Liver (tissue), 9 donors: Measurements from ENCODE around the gene ATAD1. TPM values are rescaled to one million over a fixed set of nuclear protein-coding genes. Genes with fewer than 3 reads are reported as not detected.

Experiments used
- DNase-seq: peaks from one replicate; pipeline ENCODE4 v3.0.0-alpha.2; 2017; ENCODE audit warnings: low spot score
- H3K27ac ChIP-seq, 2 donors: one replicate each; pipeline ENCODE4 v1.7.0; 2013; ENCODE audit warnings: inconsistent platforms in 2 of 2, low read length in 2 of 2, control low read depth in 1 of 2, low read depth in 1 of 2, mild to moderate bottlenecking in 1 of 2
- H3K27me3 ChIP-seq, 4 donors: one replicate each; pipeline versions ENCODE4 v1.6.1 to v1.7.0; 2013; ENCODE audit warnings: low read length in 3 of 4, inconsistent platforms in 1 of 4, mild to moderate bottlenecking in 1 of 4, moderate library complexity in 1 of 4; ENCODE audit not compliant: control insufficient read depth in 4 of 4, insufficient read depth in 4 of 4
- H3K36me3 ChIP-seq, 4 donors: one replicate each; pipeline versions ENCODE4 v1.6.1 to v1.7.0; 2013; ENCODE audit warnings: low read length in 3 of 4, mild to moderate bottlenecking in 3 of 4, low read depth in 1 of 4, moderate library complexity in 1 of 4; ENCODE audit not compliant: control insufficient read depth in 4 of 4, insufficient read depth in 3 of 4
- H3K4me1 ChIP-seq, 4 donors: one replicate each; pipeline versions ENCODE4 v1.6.1 to v1.7.0; 2013; ENCODE audit warnings: low read length in 3 of 4, mild to moderate bottlenecking in 3 of 4, moderate library complexity in 1 of 4; ENCODE audit not compliant: control insufficient read depth in 4 of 4, insufficient read depth in 4 of 4
- H3K4me3 ChIP-seq, 3 donors: one replicate each; pipeline versions ENCODE4 v1.6.1 to v1.7.0; 2013; ENCODE audit warnings: low read length in 3 of 3, control low read depth in 1 of 3, low read depth in 1 of 3, mild to moderate bottlenecking in 1 of 3
- H3K9ac ChIP-seq, 2 donors: one replicate each; pipeline ENCODE4 v1.7.0; 2013; ENCODE audit warnings: low read length in 2 of 2, mild to moderate bottlenecking in 2 of 2, moderate library complexity in 2 of 2, control low read depth in 1 of 2, low read depth in 1 of 2
- H3K9me3 ChIP-seq, 4 donors: one replicate each; pipeline versions ENCODE4 v1.6.1 to v1.7.0; 2013; ENCODE audit warnings: low read length in 3 of 4; ENCODE audit not compliant: control insufficient read depth in 4 of 4
- EGR1 ChIP-seq, 2 donors: IDR thresholded peaks; 2 replicates each; pipeline ENCODE4 v1.6.1; 2016 to 2018; ENCODE audit warnings: antibody characterized with exemption in 2 of 2, low read depth in 2 of 2
- FOXA1 ChIP-seq: IDR thresholded peaks from 2 replicates; pipeline ENCODE4 v1.6.1; 2016; ENCODE audit warnings: antibody characterized with exemption
- HNF4A ChIP-seq, 2 donors: conservative IDR thresholded peaks; 2 replicates each; pipeline ENCODE4 v1.6.1; 2016; ENCODE audit warnings: antibody characterized with exemption in 2 of 2, mild to moderate bottlenecking in 2 of 2
- JUND ChIP-seq, 2 donors: IDR thresholded peaks; 2 replicates each; pipeline ENCODE4 v1.6.1; 2016; ENCODE audit warnings: antibody characterized with exemption in 2 of 2
- NR2F2 ChIP-seq: IDR thresholded peaks from 2 replicates; pipeline ENCODE4 v1.6.1; 2016; ENCODE audit warnings: antibody characterized with exemption
- RAD21 ChIP-seq, 2 donors: IDR thresholded peaks; 2 replicates each; pipeline ENCODE4 v1.6.1; 2016; ENCODE audit warnings: antibody characterized with exemption in 2 of 2, mild to moderate bottlenecking in 2 of 2
- RXRA ChIP-seq, 2 donors: IDR thresholded peaks; 2 replicates each; pipeline ENCODE4 v1.6.1; 2017 to 2018; ENCODE audit warnings: antibody characterized with exemption in 2 of 2, mild to moderate bottlenecking in 1 of 2
- SP1 ChIP-seq: IDR thresholded peaks from 2 replicates; pipeline ENCODE4 v1.6.1; 2018; ENCODE audit warnings: antibody characterized with exemption, mild to moderate bottlenecking
- TAF1 ChIP-seq: conservative IDR thresholded peaks from 2 replicates; pipeline ENCODE4 v1.6.1; 2016; ENCODE audit warnings: antibody characterized with exemption, mild to moderate bottlenecking
- YY1 ChIP-seq: IDR thresholded peaks from 2 replicates; pipeline ENCODE4 v1.6.1; 2016; ENCODE audit warnings: antibody characterized with exemption, mild to moderate bottlenecking
- WGBS: extraction: QIAGEN DNeasy Blood & Tissue Kit; methylation state at CpG from one replicate; pipeline ENCODE4 v1.1.7; 2013; 5-methylcytosine and 5-hydroxymethylcytosine counted together
- polyA plus RNA-seq, 2 donors: library from polyadenylated mRNA; stranded (reverse) in 1 of 2; unstranded in 1 of 2; fragments of 200-250 nt in 1 of 2; fragments of >200 nt in 1 of 2; fragmentation: Nextera tagmentation in 1 of 2; extraction: Ambion mirVana in 1 of 2; gene quantifications; one replicate each; pipeline versions ENCODE4 v1.2.1 to v1.2.3, GENCODE V29; 2013 to 2015
- total RNA-seq, 2 donors: library from RNA; depleted of rRNA; stranded (reverse); fragments of >200 nt; gene quantifications; one replicate each; pipeline ENCODE4 v1.2.3, GENCODE V29; 2014
- TF ChIP-seq, protein P1 (sequence below): IDR thresholded peaks from 2 replicates; pipeline ENCODE4 v1.6.1; 2016; ENCODE audit warnings: antibody characterized with exemption
- TF ChIP-seq, protein P2 (sequence below): IDR thresholded peaks from 2 replicates; pipeline ENCODE4 v1.6.1; 2016; ENCODE audit warnings: antibody characterized with exemption
- TF ChIP-seq, protein P3 (sequence below): IDR thresholded peaks from 2 replicates; pipeline ENCODE4 v1.6.1; 2016; ENCODE audit warnings: antibody characterized with exemption
- TF ChIP-seq, protein P4 (sequence below): IDR thresholded peaks from 2 replicates; pipeline ENCODE4 v1.6.1; 2016; ENCODE audit warnings: antibody characterized with exemption, mild to moderate bottlenecking
- TF ChIP-seq, protein P5 (sequence below): fragments of 150-350 bp; IDR thresholded peaks from 2 replicates; pipeline ENCODE4 v1.5.1; 2017; ENCODE audit warnings: improper control_type of control experiment, low read depth, low read length; ENCODE audit not compliant: missing input control
- donor health status: healthy.
- donor health status: healthy.
- donor health status: healthy.
- donor health status: healthy.
- donor health status: healthy.

Gene ATAD1
- total and polyA plus RNA-seq, 4 donors: 12.6 to 33.4 (median 13.1) TPM

DNA sequence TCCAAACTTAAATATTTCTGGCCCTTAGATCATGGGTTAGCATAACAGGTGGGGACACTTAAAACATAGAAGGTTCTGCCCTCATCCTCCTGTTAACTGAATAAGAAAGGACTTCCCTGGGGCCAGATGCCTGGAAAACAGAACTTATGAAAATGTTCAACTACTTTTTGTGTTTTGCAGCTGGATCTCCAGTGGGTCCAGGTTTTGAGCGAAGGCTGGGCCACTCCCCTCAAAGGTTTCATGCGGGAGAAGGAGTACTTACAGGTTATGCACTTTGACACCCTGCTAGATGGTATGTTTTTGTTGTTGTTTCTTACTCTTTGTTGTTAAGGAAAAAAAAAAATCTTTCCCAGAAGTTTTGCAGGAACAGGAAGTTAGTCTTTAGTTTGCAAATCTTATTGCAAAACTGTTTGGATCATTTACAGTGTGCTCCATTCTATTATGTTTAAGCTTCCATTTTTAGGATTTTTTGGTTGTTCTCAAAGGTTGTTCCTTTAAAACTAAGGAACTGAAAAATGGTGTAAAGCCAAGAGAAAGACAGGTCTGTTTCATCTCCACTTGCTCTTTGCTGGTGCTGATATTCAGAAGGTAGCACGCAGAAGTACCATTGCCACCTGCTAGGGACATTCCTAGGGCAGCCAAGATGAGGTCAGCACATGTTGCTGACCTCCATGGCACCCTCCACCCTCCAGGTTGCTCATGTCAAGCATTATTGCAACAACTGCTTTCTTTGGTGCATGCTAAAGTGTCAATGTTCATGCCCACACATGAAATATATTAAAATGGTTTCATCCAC is 102.3 kb downstream of the ATAD1 start:
- Histone ChIP-seq H3K27me3 (no peaks in the 10 kb centered on the region), H3K27ac (peak overlapping the region in 1 of 2 donors; percentile 31), H3K4me3 (no peak overlapping the region), H3K9me3 (no peaks in the 10 kb centered on the region), H3K4me1 (no peaks in the 10 kb centered on the region), H3K36me3 (peaks cover 5 to 43% (median 23%) of the 10 kb centered on the region in 4 donors), H3K9ac (no peak overlapping the region)
- TF ChIP-seq RXRA (IDR thresholded peaks at IDR 0.05) (no peak), JUND (IDR thresholded peaks at IDR 0.05) (no peak), FOXA1 (no peak), RAD21 (IDR thresholded peaks at IDR 0.05) (no peak), YY1 (no peak), EGR1 (IDR thresholded peaks at IDR 0.05; ENCODE audit: low read depth in 2 of 2) (no peak)
- TF ChIP-seq, protein P1, sequence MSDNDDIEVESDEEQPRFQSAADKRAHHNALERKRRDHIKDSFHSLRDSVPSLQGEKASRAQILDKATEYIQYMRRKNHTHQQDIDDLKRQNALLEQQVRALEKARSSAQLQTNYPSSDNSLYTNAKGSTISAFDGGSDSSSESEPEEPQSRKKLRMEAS: no peak
- TF ChIP-seq, protein P2, sequence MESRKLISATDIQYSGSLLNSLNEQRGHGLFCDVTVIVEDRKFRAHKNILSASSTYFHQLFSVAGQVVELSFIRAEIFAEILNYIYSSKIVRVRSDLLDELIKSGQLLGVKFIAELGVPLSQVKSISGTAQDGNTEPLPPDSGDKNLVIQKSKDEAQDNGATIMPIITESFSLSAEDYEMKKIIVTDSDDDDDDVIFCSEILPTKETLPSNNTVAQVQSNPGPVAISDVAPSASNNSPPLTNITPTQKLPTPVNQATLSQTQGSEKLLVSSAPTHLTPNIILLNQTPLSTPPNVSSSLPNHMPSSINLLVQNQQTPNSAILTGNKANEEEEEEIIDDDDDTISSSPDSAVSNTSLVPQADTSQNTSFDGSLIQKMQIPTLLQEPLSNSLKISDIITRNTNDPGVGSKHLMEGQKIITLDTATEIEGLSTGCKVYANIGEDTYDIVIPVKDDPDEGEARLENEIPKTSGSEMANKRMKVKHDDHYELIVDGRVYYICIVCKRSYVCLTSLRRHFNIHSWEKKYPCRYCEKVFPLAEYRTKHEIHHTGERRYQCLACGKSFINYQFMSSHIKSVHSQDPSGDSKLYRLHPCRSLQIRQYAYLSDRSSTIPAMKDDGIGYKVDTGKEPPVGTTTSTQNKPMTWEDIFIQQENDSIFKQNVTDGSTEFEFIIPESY: no peak
- TF ChIP-seq, protein P3, sequence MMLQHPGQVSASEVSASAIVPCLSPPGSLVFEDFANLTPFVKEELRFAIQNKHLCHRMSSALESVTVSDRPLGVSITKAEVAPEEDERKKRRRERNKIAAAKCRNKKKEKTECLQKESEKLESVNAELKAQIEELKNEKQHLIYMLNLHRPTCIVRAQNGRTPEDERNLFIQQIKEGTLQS: no peak
- 83% methylated on average over 3 of the region's 3 CpGs for WGBS
- no peak for DNase-seq

DNA sequence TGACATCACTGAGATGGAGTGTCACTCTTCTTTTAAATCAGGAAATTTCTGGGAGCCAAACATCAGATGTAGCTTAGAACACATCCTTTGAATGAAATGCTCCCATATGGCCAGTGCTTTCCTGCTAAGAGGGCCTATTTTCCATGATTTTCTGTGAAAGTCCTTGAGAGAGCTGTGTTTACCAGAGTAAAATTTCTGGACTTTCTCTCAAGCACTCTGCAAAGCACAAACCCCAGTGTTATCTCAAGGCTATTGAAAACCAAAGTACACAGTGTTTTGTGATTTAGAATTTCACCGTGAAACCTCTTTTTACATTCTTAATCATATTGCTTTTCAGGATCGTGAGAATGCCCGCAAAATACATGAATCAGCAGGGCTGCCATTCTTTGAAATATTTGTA is 104.3 kb downstream of the ATAD1 start:
- TF ChIP-seq, protein P1: peak; percentile 6
- TF ChIP-seq RXRA (IDR thresholded peaks at IDR 0.05): no peak
- Histone ChIP-seq H3K27me3 (no peaks in the 10 kb centered on the region), H3K9me3 (no peaks in the 10 kb centered on the region), H3K4me1 (no peaks in the 10 kb centered on the region), H3K36me3 (peaks cover 7 to 44% (median 23%) of the 10 kb centered on the region in 4 donors), H3K27ac (no peak overlapping the region), H3K4me3 (no peak overlapping the region), H3K9ac (no peak overlapping the region)
- 87% methylated on average over 3 of the region's 3 CpGs for WGBS
- no peak for DNase-seq

DNA sequence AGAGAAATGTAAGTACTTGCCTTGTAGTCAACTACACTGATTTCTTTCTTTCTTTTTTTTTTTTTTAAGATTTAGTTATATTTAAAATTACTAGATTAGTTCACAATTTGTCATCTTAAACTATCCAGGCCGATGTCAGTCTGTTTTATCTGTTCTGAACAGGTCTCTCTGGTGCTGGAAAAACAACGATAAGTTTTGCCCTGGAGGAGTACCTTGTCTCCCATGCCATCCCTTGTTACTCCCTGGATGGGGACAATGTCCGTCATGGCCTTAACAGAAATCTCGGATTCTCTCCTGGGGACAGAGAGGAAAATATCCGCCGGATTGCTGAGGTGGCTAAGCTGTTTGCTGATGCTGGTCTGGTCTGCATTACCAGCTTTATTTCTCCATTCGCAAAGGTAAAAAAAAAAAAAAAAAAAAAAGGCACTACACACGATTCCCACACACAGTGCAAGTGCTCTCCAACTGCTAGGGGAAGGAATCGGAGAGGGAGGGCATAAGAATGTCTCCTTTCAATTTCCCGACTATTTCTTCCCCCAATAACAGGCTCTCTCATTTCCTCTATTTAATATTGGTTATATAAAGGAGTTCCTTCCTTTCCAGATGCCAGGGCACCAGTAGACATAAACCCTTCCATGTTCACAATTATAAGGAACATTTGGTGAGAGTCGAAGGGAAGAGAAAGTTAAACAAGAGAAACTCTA is 105.0 kb downstream of the ATAD1 start:
- Histone ChIP-seq H3K9ac (no peak overlapping the region), H3K27ac (no peak overlapping the region), H3K4me1 (no peaks in the 10 kb centered on the region), H3K9me3 (no peaks in the 10 kb centered on the region), H3K4me3 (no peak overlapping the region), H3K27me3 (no peaks in the 10 kb centered on the region), H3K36me3 (peaks cover 7 to 44% (median 22%) of the 10 kb centered on the region in 4 donors)
- WGBS: 92% methylated on average over 11 of the region's 11 CpGs
- no peak for DNase-seq
- TF ChIP-seq SP1 (no peak), RXRA (IDR thresholded peaks at IDR 0.05) (no peak), HNF4A (conservative IDR thresholded peaks at IDR 0.05) (no peak), TAF1 (no peak), JUND (IDR thresholded peaks at IDR 0.05) (no peak), NR2F2 (no peak), YY1 (no peak)
- TF ChIP-seq, protein P4, sequence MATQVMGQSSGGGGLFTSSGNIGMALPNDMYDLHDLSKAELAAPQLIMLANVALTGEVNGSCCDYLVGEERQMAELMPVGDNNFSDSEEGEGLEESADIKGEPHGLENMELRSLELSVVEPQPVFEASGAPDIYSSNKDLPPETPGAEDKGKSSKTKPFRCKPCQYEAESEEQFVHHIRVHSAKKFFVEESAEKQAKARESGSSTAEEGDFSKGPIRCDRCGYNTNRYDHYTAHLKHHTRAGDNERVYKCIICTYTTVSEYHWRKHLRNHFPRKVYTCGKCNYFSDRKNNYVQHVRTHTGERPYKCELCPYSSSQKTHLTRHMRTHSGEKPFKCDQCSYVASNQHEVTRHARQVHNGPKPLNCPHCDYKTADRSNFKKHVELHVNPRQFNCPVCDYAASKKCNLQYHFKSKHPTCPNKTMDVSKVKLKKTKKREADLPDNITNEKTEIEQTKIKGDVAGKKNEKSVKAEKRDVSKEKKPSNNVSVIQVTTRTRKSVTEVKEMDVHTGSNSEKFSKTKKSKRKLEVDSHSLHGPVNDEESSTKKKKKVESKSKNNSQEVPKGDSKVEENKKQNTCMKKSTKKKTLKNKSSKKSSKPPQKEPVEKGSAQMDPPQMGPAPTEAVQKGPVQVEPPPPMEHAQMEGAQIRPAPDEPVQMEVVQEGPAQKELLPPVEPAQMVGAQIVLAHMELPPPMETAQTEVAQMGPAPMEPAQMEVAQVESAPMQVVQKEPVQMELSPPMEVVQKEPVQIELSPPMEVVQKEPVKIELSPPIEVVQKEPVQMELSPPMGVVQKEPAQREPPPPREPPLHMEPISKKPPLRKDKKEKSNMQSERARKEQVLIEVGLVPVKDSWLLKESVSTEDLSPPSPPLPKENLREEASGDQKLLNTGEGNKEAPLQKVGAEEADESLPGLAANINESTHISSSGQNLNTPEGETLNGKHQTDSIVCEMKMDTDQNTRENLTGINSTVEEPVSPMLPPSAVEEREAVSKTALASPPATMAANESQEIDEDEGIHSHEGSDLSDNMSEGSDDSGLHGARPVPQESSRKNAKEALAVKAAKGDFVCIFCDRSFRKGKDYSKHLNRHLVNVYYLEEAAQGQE: no peak
- TF ChIP-seq, protein P2: no peak
- TF ChIP-seq, protein P5, sequence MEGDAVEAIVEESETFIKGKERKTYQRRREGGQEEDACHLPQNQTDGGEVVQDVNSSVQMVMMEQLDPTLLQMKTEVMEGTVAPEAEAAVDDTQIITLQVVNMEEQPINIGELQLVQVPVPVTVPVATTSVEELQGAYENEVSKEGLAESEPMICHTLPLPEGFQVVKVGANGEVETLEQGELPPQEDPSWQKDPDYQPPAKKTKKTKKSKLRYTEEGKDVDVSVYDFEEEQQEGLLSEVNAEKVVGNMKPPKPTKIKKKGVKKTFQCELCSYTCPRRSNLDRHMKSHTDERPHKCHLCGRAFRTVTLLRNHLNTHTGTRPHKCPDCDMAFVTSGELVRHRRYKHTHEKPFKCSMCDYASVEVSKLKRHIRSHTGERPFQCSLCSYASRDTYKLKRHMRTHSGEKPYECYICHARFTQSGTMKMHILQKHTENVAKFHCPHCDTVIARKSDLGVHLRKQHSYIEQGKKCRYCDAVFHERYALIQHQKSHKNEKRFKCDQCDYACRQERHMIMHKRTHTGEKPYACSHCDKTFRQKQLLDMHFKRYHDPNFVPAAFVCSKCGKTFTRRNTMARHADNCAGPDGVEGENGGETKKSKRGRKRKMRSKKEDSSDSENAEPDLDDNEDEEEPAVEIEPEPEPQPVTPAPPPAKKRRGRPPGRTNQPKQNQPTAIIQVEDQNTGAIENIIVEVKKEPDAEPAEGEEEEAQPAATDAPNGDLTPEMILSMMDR: no peak
